GM21576 (cell line): ENCODE measurements around the gene NAV2.

Experiments
- ATAC-seq: cut with Tn5 transposase; IDR thresholded peaks from one replicate; pipeline ENCODE4 v1.9.1; 2021; ENCODE audit warnings: mild to moderate bottlenecking, moderate library complexity; ENCODE audit not compliant: unreplicated experiment

NAV2 gene

GRCh38 chr11:19827399-19828135 is 114.9 kb downstream of the NAV2 start:
- ATAC-seq, result no peak

GRCh38 chr11:19828382-19829108 is 115.9 kb downstream of the NAV2 start:
- ATAC-seq, result no peak

- ATAC-seq, result no peak
Observed at GRCh38 chr11:19829109-19829837, 116.6 kb downstream of the NAV2 start.

GRCh38 chr11:19832086-19832750 is 119.6 kb downstream of the NAV2 start:
- ATAC-seq, result no peak

GRCh38 chr11:19832901-19833300 is 120.3 kb downstream of the NAV2 start:
- no peak for ATAC-seq

- no peak for ATAC-seq
Observed at GRCh38 chr11:19834771-19835170, 122.1 kb downstream of the NAV2 start.

- ATAC-seq, result no peak
Observed at GRCh38 chr11:19836666-19837065, 124.0 kb downstream of the NAV2 start.

- no peak for ATAC-seq
Observed at GRCh38 chr11:19838994-19839768, 126.5 kb downstream of the NAV2 start.

GRCh38 chr11:19840961-19841360 is 128.3 kb downstream of the NAV2 start:
- no peak for ATAC-seq

GRCh38 chr11:19842505-19842904 is 129.9 kb downstream of the NAV2 start:
- ATAC-seq, result no peak

GRCh38 chr11:19843079-19843478 is 130.4 kb downstream of the NAV2 start:
- no peak for ATAC-seq

- ATAC-seq, result no peak
Observed at GRCh38 chr11:19844012-19844411, 131.4 kb downstream of the NAV2 start.

- no peak for ATAC-seq
Observed at GRCh38 chr11:19844806-19845205, 132.2 kb downstream of the NAV2 start.

- ATAC-seq, result no peak
Observed at GRCh38 chr11:19845626-19846025, 133.0 kb downstream of the NAV2 start.

- no peak for ATAC-seq
Observed at GRCh38 chr11:19846654-19847305, 134.1 kb downstream of the NAV2 start.

- no peak for ATAC-seq
Observed at GRCh38 chr11:19848219-19848618, 135.6 kb downstream of the NAV2 start.

- no peak for ATAC-seq
Observed at GRCh38 chr11:19849107-19849789, 136.6 kb downstream of the NAV2 start.

- no peak for ATAC-seq
Observed at GRCh38 chr11:19849947-19850593, 137.4 kb downstream of the NAV2 start.

GRCh38 chr11:19852288-19852687 is 139.7 kb downstream of the NAV2 start:
- no peak for ATAC-seq
